Sigmoid colon (tissue), 4 donors: Measurements from ENCODE around the gene TRAF5.

Experiments used
- EP300 ChIP-seq, 4 donors: sonication (generic); formaldehyde crosslinking; IDR thresholded peaks; one replicate each; pipeline ENCODE4 v1.6.1; 2017; ENCODE audit warnings: antibody characterized with exemption in 4 of 4
- TF ChIP-seq, protein P1 (sequence below), 4 experiments: fragments of 450-650 bp in 3 of 4; fragments of 200-600 bp in 1 of 4; IDR thresholded peaks; one replicate each; pipeline ENCODE4 v1.5.1; 2016 to 2019; ENCODE audit warnings: antibody characterized with exemption in 4 of 4, mild to moderate bottlenecking in 3 of 4, moderate library complexity in 2 of 4

DNA sequence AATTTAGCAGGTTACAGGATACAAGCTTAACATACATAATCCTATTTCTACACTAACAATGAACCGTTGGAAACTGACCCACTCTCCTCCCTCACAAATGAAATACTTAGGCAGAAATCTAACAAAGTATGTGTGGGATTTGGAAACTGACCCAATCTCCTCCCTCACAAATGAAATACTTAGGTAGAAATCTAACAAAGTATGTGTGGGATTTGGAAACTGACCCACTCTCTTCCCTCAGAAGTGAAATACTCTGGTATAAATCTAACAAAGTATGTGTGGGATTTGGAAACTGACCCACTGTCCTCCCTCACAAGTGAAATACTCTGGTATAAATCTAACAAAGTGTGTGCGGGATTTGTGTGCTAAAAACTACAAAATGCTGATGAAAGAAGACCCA lies 60.3 kb downstream of the TRAF5 start:
- TF ChIP-seq, protein P1, sequence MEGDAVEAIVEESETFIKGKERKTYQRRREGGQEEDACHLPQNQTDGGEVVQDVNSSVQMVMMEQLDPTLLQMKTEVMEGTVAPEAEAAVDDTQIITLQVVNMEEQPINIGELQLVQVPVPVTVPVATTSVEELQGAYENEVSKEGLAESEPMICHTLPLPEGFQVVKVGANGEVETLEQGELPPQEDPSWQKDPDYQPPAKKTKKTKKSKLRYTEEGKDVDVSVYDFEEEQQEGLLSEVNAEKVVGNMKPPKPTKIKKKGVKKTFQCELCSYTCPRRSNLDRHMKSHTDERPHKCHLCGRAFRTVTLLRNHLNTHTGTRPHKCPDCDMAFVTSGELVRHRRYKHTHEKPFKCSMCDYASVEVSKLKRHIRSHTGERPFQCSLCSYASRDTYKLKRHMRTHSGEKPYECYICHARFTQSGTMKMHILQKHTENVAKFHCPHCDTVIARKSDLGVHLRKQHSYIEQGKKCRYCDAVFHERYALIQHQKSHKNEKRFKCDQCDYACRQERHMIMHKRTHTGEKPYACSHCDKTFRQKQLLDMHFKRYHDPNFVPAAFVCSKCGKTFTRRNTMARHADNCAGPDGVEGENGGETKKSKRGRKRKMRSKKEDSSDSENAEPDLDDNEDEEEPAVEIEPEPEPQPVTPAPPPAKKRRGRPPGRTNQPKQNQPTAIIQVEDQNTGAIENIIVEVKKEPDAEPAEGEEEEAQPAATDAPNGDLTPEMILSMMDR (IDR thresholded peaks at IDR 0.05), result no peak
- no peak for TF ChIP-seq EP300 (IDR thresholded peaks at IDR 0.05)
